ENCODE results near the gene GCNT3. TPM values are rescaled to one million over a fixed set of nuclear protein-coding genes. Genes with fewer than 3 reads are reported as not detected.

GCNT3 gene
- total RNA-seq, 1 donor = 0.72 TPM

DNA sequence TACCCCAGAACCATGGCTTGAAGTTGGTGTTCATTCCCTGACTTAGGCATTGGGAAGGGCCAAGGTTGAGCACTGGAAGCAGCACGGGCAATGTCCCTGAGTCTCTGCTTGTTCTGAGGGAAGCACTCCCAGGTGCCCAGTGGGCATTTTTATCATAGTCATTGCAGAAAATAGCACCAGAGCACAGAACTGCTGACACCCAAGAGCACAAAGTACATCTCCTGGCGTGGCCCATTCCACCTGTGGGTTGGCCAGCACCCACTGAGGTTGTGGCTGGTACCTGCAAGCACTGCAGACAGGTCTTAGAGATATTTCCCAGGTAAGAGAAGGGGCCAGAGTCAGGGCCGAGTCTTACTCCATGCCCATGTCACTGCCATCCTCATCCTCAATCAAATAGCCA lies 28.5 kb upstream of the GCNT3 start:
- TF ChIP-seq CTCF (IDR thresholded peaks at IDR 0.05; ENCODE audit: extremely low read depth, low read depth, low read length) = no peak
- no peak overlapping the region for H3K4me3 ChIP-seq (ENCODE audit: insufficient read depth, low read length)
- no peaks in the 10 kb centered on the region for H3K27me3 ChIP-seq (ENCODE audit: insufficient read depth, low read length)
- no peaks in the 10 kb centered on the region for H3K4me1 ChIP-seq (ENCODE audit: insufficient read depth, low read length)
- no peaks in the 10 kb centered on the region for H4K20me1 ChIP-seq (ENCODE audit: insufficient read depth, low read length)
- no peak overlapping the region for H3K27ac ChIP-seq (ENCODE audit: low read depth, low read length)
- DNase-seq (ENCODE audit: insufficient read length, low spot score, missing footprints) = no peak
- no peak overlapping the region for H2AFZ ChIP-seq (ENCODE audit: low read length)
- no peaks in the 10 kb centered on the region for H3K9me3 ChIP-seq (ENCODE audit: low read depth, low read length)
- no peaks in the 10 kb centered on the region for H3K79me2 ChIP-seq (ENCODE audit: insufficient read depth, low read length)
- no peak overlapping the region for H3K4me2 ChIP-seq (ENCODE audit: insufficient read depth, low read length)
- no peaks in the 10 kb centered on the region for H3K36me3 ChIP-seq (ENCODE audit: insufficient read depth, low read length)

- TF ChIP-seq CTCF (IDR thresholded peaks at IDR 0.05; ENCODE audit: extremely low read depth, low read depth, low read length) = no peak
- Histone ChIP-seq H3K27me3 (ENCODE audit: insufficient read depth, low read length) (no peaks in the 10 kb centered on the region), H2AFZ (ENCODE audit: low read length) (no peak overlapping the region), H3K36me3 (ENCODE audit: insufficient read depth, low read length) (no peaks in the 10 kb centered on the region), H3K4me3 (ENCODE audit: insufficient read depth, low read length) (no peak overlapping the region), H4K20me1 (ENCODE audit: insufficient read depth, low read length) (no peaks in the 10 kb centered on the region), H3K9me3 (ENCODE audit: low read depth, low read length) (no peaks in the 10 kb centered on the region), H3K4me1 (ENCODE audit: insufficient read depth, low read length) (no peaks in the 10 kb centered on the region), H3K4me2 (ENCODE audit: insufficient read depth, low read length) (no peak overlapping the region), H3K27ac (ENCODE audit: low read depth, low read length) (no peak overlapping the region), H3K79me2 (ENCODE audit: insufficient read depth, low read length) (no peaks in the 10 kb centered on the region)
- no peak for DNase-seq (ENCODE audit: insufficient read length, low spot score, missing footprints)
Observed at GRCh38 chr15:59587085-59587826, 24.3 kb upstream of the GCNT3 start.

GRCh38 chr15:59590027-59590426 lies 21.6 kb upstream of the GCNT3 start:
- no peak overlapping the region for H2AFZ ChIP-seq (ENCODE audit: low read length)
- H3K4me1 ChIP-seq (ENCODE audit: insufficient read depth, low read length) = peaks cover 7% of the 10 kb centered on the region
- no peaks in the 10 kb centered on the region for H3K79me2 ChIP-seq (ENCODE audit: insufficient read depth, low read length)
- H3K36me3 ChIP-seq (ENCODE audit: insufficient read depth, low read length) = no peaks in the 10 kb centered on the region
- no peak for DNase-seq (ENCODE audit: insufficient read length, low spot score, missing footprints)
- no peak overlapping the region for H3K4me2 ChIP-seq (ENCODE audit: insufficient read depth, low read length)
- H4K20me1 ChIP-seq (ENCODE audit: insufficient read depth, low read length) = no peaks in the 10 kb centered on the region
- H3K27me3 ChIP-seq (ENCODE audit: insufficient read depth, low read length) = no peaks in the 10 kb centered on the region
- TF ChIP-seq CTCF (IDR thresholded peaks at IDR 0.05; ENCODE audit: extremely low read depth, low read depth, low read length) = no peak
- no peak overlapping the region for H3K4me3 ChIP-seq (ENCODE audit: insufficient read depth, low read length)
- no peak overlapping the region for H3K27ac ChIP-seq (ENCODE audit: low read depth, low read length)
- H3K9me3 ChIP-seq (ENCODE audit: low read depth, low read length) = no peaks in the 10 kb centered on the region

GRCh38 chr15:59591356-59591755 lies 20.2 kb upstream of the GCNT3 start:
- H3K79me2 ChIP-seq (ENCODE audit: insufficient read depth, low read length) = no peaks in the 10 kb centered on the region
- H3K4me3 ChIP-seq (ENCODE audit: insufficient read depth, low read length) = no peak overlapping the region
- DNase-seq (ENCODE audit: insufficient read length, low spot score, missing footprints) = no peak
- H3K4me2 ChIP-seq (ENCODE audit: insufficient read depth, low read length) = no peak overlapping the region
- TF ChIP-seq CTCF (IDR thresholded peaks at IDR 0.05; ENCODE audit: extremely low read depth, low read depth, low read length) = no peak
- no peaks in the 10 kb centered on the region for H3K9me3 ChIP-seq (ENCODE audit: low read depth, low read length)
- H2AFZ ChIP-seq (ENCODE audit: low read length) = peak overlapping the region; percentile 31
- H3K36me3 ChIP-seq (ENCODE audit: insufficient read depth, low read length) = no peaks in the 10 kb centered on the region
- H3K27ac ChIP-seq (ENCODE audit: low read depth, low read length) = no peak overlapping the region
- H3K4me1 ChIP-seq (ENCODE audit: insufficient read depth, low read length) = peaks cover 11% of the 10 kb centered on the region
- no peaks in the 10 kb centered on the region for H4K20me1 ChIP-seq (ENCODE audit: insufficient read depth, low read length)
- no peaks in the 10 kb centered on the region for H3K27me3 ChIP-seq (ENCODE audit: insufficient read depth, low read length)
